ENCODE results near the gene SREK1.
"Not testable (repeated sequence)": the region's sequence is repeated elsewhere in the genome, so short reads cannot be mapped to it uniquely, and the experiment has no call there.

Gene SREK1, protein sequence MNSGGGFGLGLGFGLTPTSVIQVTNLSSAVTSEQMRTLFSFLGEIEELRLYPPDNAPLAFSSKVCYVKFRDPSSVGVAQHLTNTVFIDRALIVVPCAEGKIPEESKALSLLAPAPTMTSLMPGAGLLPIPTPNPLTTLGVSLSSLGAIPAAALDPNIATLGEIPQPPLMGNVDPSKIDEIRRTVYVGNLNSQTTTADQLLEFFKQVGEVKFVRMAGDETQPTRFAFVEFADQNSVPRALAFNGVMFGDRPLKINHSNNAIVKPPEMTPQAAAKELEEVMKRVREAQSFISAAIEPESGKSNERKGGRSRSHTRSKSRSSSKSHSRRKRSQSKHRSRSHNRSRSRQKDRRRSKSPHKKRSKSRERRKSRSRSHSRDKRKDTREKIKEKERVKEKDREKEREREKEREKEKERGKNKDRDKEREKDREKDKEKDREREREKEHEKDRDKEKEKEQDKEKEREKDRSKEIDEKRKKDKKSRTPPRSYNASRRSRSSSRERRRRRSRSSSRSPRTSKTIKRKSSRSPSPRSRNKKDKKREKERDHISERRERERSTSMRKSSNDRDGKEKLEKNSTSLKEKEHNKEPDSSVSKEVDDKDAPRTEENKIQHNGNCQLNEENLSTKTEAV

DNA sequence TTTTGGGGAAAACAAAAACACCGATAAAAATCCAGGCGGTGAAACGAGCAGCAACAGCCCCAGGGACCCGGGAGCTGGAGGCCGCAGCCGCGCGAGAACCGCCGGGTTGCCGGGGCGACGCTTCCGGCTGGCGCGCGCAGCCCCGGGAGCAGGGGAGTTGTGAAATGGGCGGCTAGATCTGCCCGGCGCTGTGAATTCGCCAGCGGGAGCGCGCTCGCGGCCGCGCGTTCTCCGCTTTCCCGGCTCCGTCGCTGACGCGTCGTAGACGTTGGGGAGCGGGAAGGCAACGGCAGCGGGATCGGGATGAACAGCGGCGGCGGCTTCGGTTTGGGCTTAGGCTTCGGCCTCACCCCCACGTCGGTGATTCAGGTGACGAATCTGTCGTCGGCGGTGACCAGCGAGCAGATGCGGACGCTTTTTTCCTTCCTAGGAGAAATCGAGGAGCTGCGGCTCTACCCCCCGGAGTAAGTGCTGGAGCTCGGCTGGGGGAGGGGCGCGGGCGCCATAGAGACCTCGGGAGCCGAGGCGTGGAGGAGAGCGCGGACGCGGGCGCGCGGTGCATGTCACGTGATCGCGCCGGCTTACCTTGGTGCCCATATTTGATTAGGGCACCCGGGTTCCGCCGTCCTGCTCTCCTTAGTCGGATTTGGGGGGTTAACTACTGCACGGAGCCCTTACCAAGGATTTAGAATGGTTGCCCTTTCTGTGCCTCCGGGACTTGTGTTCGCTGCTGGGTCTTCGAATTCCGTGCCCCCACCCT, at the start of gene SREK1:
TSS of gene SREK1 (plus strand) at position 227 of the 760 bp plus-strand sequence. CDS start at position 304, 77 bp downstream.
- DNase-seq: peak; percentile 92

- no peak for DNase-seq
Observed at GRCh38 chr5:66100851-66101250, 43.2 kb upstream of the SREK1 start.

- DNase-seq: no peak
Observed at GRCh38 chr5:66113160-66113559, 30.9 kb upstream of the SREK1 start.

GRCh38 chr5:66118304-66118703, 25.8 kb upstream of the SREK1 start:
- no peak for DNase-seq

- no peak for DNase-seq
Observed at GRCh38 chr5:66122379-66123034, 21.6 kb upstream of the SREK1 start.

- no peak for DNase-seq
Observed at GRCh38 chr5:66129144-66129543, 15.0 kb upstream of the SREK1 start.

DNA sequence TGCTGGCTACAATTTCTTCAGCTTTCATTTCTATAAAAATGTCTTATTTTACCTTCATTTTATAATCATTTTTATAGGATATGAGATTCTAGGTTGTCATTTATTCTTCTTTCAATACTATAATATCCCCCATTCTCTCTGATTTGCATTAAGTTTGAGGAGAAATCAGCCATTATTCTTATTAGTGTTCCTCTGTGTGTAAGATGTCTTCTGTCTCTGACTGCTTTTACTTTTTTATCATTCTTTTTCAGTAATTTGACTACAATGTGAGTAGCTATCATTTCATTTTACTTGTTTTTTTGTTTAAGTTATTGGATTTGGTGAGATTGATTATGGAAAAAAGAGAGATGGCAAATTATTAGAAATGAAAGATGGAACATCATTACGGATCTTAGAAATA, 13.6 kb upstream of the SREK1 start:
- no peak for DNase-seq

DNA sequence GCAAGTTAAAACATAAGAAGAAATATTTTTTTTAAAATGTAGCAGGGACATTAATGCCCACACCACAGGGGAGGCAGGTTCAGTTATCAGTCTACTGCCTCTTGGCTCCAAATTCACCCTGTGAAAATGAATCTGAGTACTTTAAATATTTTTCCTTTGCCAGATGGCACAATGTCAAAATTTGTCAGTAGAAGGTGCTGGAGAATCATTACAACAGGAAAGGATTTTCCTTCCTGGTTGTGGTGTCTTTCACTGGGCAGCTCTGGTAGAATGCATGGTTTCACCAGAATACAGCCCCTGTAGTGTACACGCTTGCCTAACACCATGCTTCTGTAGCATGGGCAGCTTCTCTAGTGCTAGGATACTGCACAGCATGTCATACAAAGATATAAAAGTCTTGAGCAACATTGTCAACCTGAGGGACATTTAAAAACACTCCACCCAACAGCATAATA, 9.7 kb upstream of the SREK1 start:
- DNase-seq: no peak

GRCh38 chr5:66136053-66136452, 8.0 kb upstream of the SREK1 start:
- DNase-seq: no peak

- not testable (repeated sequence) for DNase-seq
Observed at GRCh38 chr5:66136944-66137343, 7.2 kb upstream of the SREK1 start.

- no peak for DNase-seq
Observed at GRCh38 chr5:66138637-66139317, 5.3 kb upstream of the SREK1 start.

GRCh38 chr5:66139318-66139712, 4.8 kb upstream of the SREK1 start:
- no peak for DNase-seq

DNA sequence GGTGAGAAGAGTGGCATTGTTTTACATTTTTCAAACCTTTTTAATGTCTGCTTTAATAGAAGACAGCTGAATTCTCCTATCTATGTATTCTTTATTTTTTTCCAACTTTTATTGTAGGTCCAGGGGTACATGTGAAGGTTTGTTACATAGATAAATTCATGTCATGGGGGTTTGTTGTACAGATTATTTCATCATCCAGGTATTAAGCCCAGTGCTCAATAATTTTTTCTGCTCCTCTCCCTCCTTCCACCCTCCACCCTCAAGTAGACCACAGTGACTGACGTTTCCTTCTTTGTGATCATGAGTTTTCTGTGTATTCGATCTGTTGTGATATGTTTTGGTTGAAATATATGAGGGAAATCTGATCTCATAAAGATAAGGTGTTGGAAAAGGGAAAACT, 1.7 kb upstream of the SREK1 start:
- no peak for DNase-seq

GRCh38 chr5:66143473-66144073, 527 bp upstream of the SREK1 start:
- no peak for DNase-seq

GRCh38 chr5:66144834-66145390, 812 bp downstream of the SREK1 start:
- DNase-seq: no peak

DNA sequence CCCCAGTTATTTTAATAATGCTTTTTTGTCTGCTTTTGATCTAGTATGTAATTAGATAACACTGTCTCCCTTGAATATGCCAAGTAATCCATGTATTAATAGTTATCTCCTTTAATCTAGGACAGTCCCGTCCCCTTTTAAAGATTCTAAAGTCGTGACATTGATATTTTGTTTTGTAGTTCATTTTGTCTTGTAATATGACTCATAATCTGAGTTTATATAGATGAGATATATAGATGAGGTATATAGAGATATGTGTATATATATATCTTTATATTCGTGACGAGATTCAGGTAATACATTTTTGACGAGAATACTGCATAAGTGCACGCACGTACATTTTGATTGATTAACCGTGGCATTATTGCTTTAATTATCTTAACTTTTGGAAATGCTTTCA, 1.6 kb downstream of the SREK1 start:
- no peak for DNase-seq

GRCh38 chr5:66149950-66150349, 5.8 kb downstream of the SREK1 start:
- DNase-seq: no peak

DNA sequence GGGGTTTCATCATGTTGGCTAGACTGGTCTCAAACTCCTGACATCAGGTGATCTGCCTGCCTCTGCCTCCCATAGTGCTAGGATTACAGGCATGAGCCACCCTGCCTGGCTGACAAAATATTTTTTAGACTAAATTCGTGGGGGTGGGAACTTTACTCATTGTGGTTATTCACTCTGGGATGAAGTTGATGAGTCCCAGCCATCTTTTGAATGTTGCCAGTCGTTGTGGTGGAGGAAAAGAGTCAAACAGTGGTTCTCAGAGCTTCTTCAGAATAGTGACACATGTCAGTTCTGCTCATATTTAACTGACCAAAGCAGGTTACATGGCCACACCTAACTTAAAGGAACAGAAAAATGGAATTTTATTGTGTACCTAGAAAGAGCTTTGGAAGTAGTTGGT, 6.9 kb downstream of the SREK1 start:
- DNase-seq: no peak

GRCh38 chr5:66151491-66151890, 7.4 kb downstream of the SREK1 start:
- no peak for DNase-seq

GRCh38 chr5:66157046-66157445, 12.9 kb downstream of the SREK1 start:
- DNase-seq: no peak

GRCh38 chr5:66161356-66161755, 17.3 kb downstream of the SREK1 start:
- DNase-seq: no peak

All from activated naive CD4-positive, alpha-beta T cell treated with anti-CD3 and anti-CD28 coated beads, Interleukin-2, amount 50 U/mL, for 16 hours (primary cell).